ENCODE results near the gene CRYL1. TPM values are rescaled to one million over a fixed set of nuclear protein-coding genes. Genes with fewer than 3 reads are reported as not detected.

CRYL1 gene
- total RNA-seq, 4 donors from 2014 or later, result 75.0 to 188 (median 145) TPM

DNA sequence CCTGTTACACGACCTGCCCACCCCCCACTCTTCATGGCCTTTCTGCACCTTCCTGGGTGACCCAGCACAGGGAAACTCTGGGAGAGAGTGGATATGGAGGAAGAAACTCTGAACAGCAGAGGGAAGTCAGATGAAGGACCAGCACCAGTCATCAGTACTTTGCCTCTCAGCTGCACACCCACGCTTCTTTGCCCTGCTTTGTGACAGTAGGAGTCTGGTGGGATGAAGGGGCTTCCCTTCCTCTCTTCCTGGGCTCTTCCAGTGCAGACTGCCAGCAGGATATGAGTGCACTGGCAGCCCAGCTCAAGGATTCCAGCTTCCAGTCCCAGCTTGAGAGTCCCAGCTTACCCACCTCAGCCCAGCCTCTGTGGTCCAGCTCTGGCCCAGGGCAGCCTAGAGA, 68.9 kb downstream of the CRYL1 start:
- WGBS, 2 donors (ENCODE audit: low coverage in 1 of 2), result 77% methylated on average over 2 of the region's 2 CpGs; no CpG with 5 or more reads in 1 of the 2 donors
- in situ Hi-C loops (cut with MboI; ENCODE audit: low pct_ligation_motif_present in 1 of 4, low pct_unique_long_range_greater_than_20kb in 1 of 4, low sequenced_read_pairs in 3 of 4), result no loop called here
- Histone ChIP-seq H3K27me3 (no peaks in the 10 kb centered on the region), H3K27ac (no peak overlapping the region), H3K36me3 (no peaks in the 10 kb centered on the region), H3K4me1 (no peaks in the 10 kb centered on the region), H3K4me3 (no peak overlapping the region), H3K9me3 (no peaks in the 10 kb centered on the region)
- intact Hi-C loops (cut with DNase I; ENCODE audit: low total_unique reads), result no loop called here
- DNase-seq, result no peak
- TF ChIP-seq POLR2A (IDR thresholded peaks at IDR 0.05), result no peak
- TF ChIP-seq POLR2AphosphoS5 (IDR thresholded peaks at IDR 0.05), result no peak
- no peak for TF ChIP-seq EP300 (IDR thresholded peaks at IDR 0.05; ENCODE audit: low read depth)
- TF ChIP-seq, protein P1, sequence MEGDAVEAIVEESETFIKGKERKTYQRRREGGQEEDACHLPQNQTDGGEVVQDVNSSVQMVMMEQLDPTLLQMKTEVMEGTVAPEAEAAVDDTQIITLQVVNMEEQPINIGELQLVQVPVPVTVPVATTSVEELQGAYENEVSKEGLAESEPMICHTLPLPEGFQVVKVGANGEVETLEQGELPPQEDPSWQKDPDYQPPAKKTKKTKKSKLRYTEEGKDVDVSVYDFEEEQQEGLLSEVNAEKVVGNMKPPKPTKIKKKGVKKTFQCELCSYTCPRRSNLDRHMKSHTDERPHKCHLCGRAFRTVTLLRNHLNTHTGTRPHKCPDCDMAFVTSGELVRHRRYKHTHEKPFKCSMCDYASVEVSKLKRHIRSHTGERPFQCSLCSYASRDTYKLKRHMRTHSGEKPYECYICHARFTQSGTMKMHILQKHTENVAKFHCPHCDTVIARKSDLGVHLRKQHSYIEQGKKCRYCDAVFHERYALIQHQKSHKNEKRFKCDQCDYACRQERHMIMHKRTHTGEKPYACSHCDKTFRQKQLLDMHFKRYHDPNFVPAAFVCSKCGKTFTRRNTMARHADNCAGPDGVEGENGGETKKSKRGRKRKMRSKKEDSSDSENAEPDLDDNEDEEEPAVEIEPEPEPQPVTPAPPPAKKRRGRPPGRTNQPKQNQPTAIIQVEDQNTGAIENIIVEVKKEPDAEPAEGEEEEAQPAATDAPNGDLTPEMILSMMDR (IDR thresholded peaks at IDR 0.05), result no peak

DNA sequence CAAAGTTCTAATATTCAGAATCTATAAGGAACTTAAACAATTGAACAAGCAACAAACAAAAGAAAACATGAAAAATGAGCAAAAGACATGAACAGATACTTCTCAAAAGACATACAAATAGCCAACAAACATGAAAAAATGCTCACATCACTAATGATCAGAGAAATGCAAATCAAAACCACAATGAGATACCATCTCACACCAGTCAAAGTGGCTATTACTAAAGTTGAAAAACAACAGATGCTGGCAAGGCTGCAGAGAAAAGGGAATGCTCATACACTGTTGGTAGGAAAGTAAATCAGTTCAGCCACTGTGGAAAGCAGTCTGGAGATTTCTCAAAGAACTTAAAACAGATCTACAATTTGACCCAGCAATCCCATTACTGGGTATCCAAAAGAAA, 74.3 kb downstream of the CRYL1 start:
- intact Hi-C loops (cut with DNase I; ENCODE audit: low total_unique reads) (no loop called here), in situ Hi-C loops (cut with MboI; ENCODE audit: low pct_ligation_motif_present in 1 of 4, low pct_unique_long_range_greater_than_20kb in 1 of 4, low sequenced_read_pairs in 3 of 4) (no loop called here)
- H3K27ac ChIP-seq, result no peak overlapping the region
- H3K36me3 ChIP-seq, result no peaks in the 10 kb centered on the region
- no peak overlapping the region for H3K4me3 ChIP-seq
- H3K4me1 ChIP-seq, result no peaks in the 10 kb centered on the region
- no peak for DNase-seq
- peaks cover 6 to 7% of the 10 kb centered on the region in 2 donors for H3K9me3 ChIP-seq
- TF ChIP-seq, protein P1 (IDR thresholded peaks at IDR 0.05), result no peak
- TF ChIP-seq POLR2AphosphoS5 (IDR thresholded peaks at IDR 0.05) (no peak), POLR2A (IDR thresholded peaks at IDR 0.05) (no peak), EP300 (IDR thresholded peaks at IDR 0.05; ENCODE audit: low read depth) (no peak)
- H3K27me3 ChIP-seq, result no peaks in the 10 kb centered on the region

DNA sequence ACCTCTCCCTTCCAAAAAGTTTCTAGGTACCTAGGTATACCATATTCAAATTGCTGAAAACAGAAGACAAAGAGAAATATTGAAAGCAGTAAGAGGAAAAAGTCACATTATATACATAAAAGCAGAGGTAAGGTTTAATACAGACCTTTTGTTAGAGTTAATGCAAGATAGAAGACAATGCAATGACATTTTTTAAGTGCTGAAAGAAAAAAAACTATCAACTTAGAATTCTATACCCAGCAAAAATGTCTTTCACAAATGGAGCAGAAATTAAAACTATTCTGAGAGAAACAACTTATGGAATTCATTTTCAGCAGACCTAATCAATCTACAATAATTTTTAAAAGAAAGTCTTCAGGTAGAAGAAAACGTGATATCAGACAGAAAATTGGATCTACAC, 77.2 kb downstream of the CRYL1 start:
- Histone ChIP-seq H3K36me3 (no peaks in the 10 kb centered on the region), H3K9me3 (peaks cover 7 to 18% of the 10 kb centered on the region in 2 donors), H3K4me3 (no peak overlapping the region), H3K4me1 (peaks cover 0 to under 1% (median under 1%) of the 10 kb centered on the region in 4 donors), H3K27ac (no peak overlapping the region), H3K27me3 (no peaks in the 10 kb centered on the region)
- intact Hi-C loops (cut with DNase I; ENCODE audit: low total_unique reads), result no loop called here
- TF ChIP-seq, protein P1 (IDR thresholded peaks at IDR 0.05), result no peak
- TF ChIP-seq EP300 (IDR thresholded peaks at IDR 0.05; ENCODE audit: low read depth) (no peak), POLR2AphosphoS5 (IDR thresholded peaks at IDR 0.05) (no peak), POLR2A (IDR thresholded peaks at IDR 0.05) (no peak)
- DNase-seq, result no peak
- in situ Hi-C loops (cut with MboI; ENCODE audit: low pct_ligation_motif_present in 1 of 4, low pct_unique_long_range_greater_than_20kb in 1 of 4, low sequenced_read_pairs in 3 of 4), result no loop called here
- WGBS, 2 donors (ENCODE audit: low coverage in 1 of 2), result 82 to 85% methylated on average over 1 of the region's 1 CpG

DNA sequence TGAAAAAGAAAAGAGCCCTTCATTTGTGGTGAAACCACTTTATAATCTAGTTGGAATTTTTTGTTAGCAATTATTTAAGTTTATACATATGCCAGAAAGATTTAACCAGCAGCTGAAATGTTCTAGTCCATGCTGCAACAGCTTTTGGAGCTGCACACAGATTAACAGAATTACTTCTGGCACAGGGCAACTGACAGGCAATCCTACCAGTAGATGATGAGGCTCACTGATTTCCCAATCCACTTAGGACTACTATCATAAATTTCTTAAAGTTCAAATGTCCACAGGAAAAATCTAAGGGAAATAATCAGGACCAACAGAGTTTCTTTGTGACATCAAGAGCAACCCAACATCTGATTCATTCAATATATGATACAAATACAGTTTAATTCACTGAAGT, 78.8 kb downstream of the CRYL1 start:
- no peak overlapping the region for H3K4me3 ChIP-seq
- H3K27me3 ChIP-seq, result no peaks in the 10 kb centered on the region
- in situ Hi-C loops (cut with MboI; ENCODE audit: low pct_ligation_motif_present in 1 of 4, low pct_unique_long_range_greater_than_20kb in 1 of 4, low sequenced_read_pairs in 3 of 4) (no loop called here), intact Hi-C loops (cut with DNase I; ENCODE audit: low total_unique reads) (no loop called here)
- no peak for DNase-seq
- peaks cover 0 to 12% (median 6%) of the 10 kb centered on the region in 4 donors for H3K4me1 ChIP-seq
- H3K27ac ChIP-seq, result no peak overlapping the region
- peaks cover 7 to 18% of the 10 kb centered on the region in 2 donors for H3K9me3 ChIP-seq
- no peak for TF ChIP-seq POLR2A (IDR thresholded peaks at IDR 0.05)
- no peak for TF ChIP-seq EP300 (IDR thresholded peaks at IDR 0.05; ENCODE audit: low read depth)
- no peak for TF ChIP-seq POLR2AphosphoS5 (IDR thresholded peaks at IDR 0.05)
- TF ChIP-seq, protein P1 (IDR thresholded peaks at IDR 0.05), result no peak
- H3K36me3 ChIP-seq, result no peaks in the 10 kb centered on the region

Data from transverse colon (tissue), 4 donors.